ENCODE results near the gene CD86.
"Not testable (repeated sequence)": the region's sequence is repeated elsewhere in the genome, so short reads cannot be mapped to it uniquely, and the experiment has no call there.

Gene CD86

GRCh38 chr3:122031123-122031468 is 24.1 kb upstream of the CD86 start:
- peak overlapping the region; percentile 17; the same call in 1 of the 2 replicates for H3K4me3 ChIP-seq (ENCODE audit: low read length)
- no peak for TF ChIP-seq ZNF274 (IDR thresholded peaks at IDR 0.05; ENCODE audit: low read depth, low read length)

- no peak overlapping the region for H3K4me3 ChIP-seq (ENCODE audit: low read length)
These were observed 22.6 kb upstream of the CD86 start for GRCh38 chr3:122032531-122032930.

GRCh38 chr3:122033023-122033422 is 22.1 kb upstream of the CD86 start:
- no peak for TF ChIP-seq ZNF274 (IDR thresholded peaks at IDR 0.05; ENCODE audit: low read depth, low read length)
- no peak overlapping the region for H3K4me3 ChIP-seq (ENCODE audit: low read length)

More at GRCh38 chr3:122032531-122032930, 22.6 kb upstream of the CD86 start:
- no peak for TF ChIP-seq ZNF274 (IDR thresholded peaks at IDR 0.05; ENCODE audit: low read depth, low read length)

- not testable (repeated sequence) for H3K4me3 ChIP-seq (ENCODE audit: low read length)
These were observed 7.9 kb upstream of the CD86 start for GRCh38 chr3:122047296-122047695.

GRCh38 chr3:122047773-122048172 is 7.4 kb upstream of the CD86 start:
- not testable (repeated sequence) for H3K4me3 ChIP-seq (ENCODE audit: low read length)

GRCh38 chr3:122052968-122053367 is 2.2 kb upstream of the CD86 start:
- no peak for TF ChIP-seq ZNF274 (IDR thresholded peaks at IDR 0.05; ENCODE audit: low read depth, low read length)
- H3K4me3 ChIP-seq (ENCODE audit: low read length): no peak overlapping the region

GRCh38 chr3:122057671-122058070 is 2.5 kb downstream of the CD86 start:
- H3K4me3 ChIP-seq (ENCODE audit: low read length): peak overlapping the region; percentile 41; the same call in 1 of the 2 replicates
- TF ChIP-seq ZNF274 (IDR thresholded peaks at IDR 0.05; ENCODE audit: low read depth, low read length): no peak

- no peak overlapping the region; the same call in 1 of the 2 replicates for H3K4me3 ChIP-seq (ENCODE audit: low read length)
- TF ChIP-seq ZNF274 (IDR thresholded peaks at IDR 0.05; ENCODE audit: low read depth, low read length): no peak
These were observed 3.1 kb downstream of the CD86 start for GRCh38 chr3:122058294-122058693.

GRCh38 chr3:122060040-122060698 is 5.0 kb downstream of the CD86 start:
- no peak overlapping the region for H3K4me3 ChIP-seq (ENCODE audit: low read length)
- no peak for TF ChIP-seq ZNF274 (IDR thresholded peaks at IDR 0.05; ENCODE audit: low read depth, low read length)

- no peak overlapping the region for H3K4me3 ChIP-seq (ENCODE audit: low read length)
These were observed 8.7 kb downstream of the CD86 start for GRCh38 chr3:122063908-122064307.

GRCh38 chr3:122064326-122064725 is 9.2 kb downstream of the CD86 start:
- TF ChIP-seq ZNF274 (IDR thresholded peaks at IDR 0.05; ENCODE audit: low read depth, low read length): no peak
- H3K4me3 ChIP-seq (ENCODE audit: low read length): no peak overlapping the region

More at GRCh38 chr3:122063908-122064307, 8.7 kb downstream of the CD86 start:
- no peak for TF ChIP-seq ZNF274 (IDR thresholded peaks at IDR 0.05; ENCODE audit: low read depth, low read length)

GRCh38 chr3:122066331-122067213 is 11.4 kb downstream of the CD86 start:
- TF ChIP-seq ZNF274 (IDR thresholded peaks at IDR 0.05; ENCODE audit: low read depth, low read length): no peak
- H3K4me3 ChIP-seq (ENCODE audit: low read length): peak overlapping the region; percentile 74

GRCh38 chr3:122067214-122067550 is 12.0 kb downstream of the CD86 start:
- H3K4me3 ChIP-seq (ENCODE audit: low read length): peak overlapping the region; percentile 74

GRCh38 chr3:122067588-122068240 is 12.6 kb downstream of the CD86 start:
- no peak for TF ChIP-seq ZNF274 (IDR thresholded peaks at IDR 0.05; ENCODE audit: low read depth, low read length)
- H3K4me3 ChIP-seq (ENCODE audit: low read length): peak overlapping the region; percentile 74

More at GRCh38 chr3:122067214-122067550, 12.0 kb downstream of the CD86 start:
- no peak for TF ChIP-seq ZNF274 (IDR thresholded peaks at IDR 0.05; ENCODE audit: low read depth, low read length)
